Hematopoietic multipotent progenitor cell treated with erythropoietin and hydrocortisone succinate and interleukin-3 and kit ligand, for 15 days (in vitro differentiated cells): ENCODE data around the gene SMYD2.

Source experiments
- DNase-seq: peaks from one replicate; pipeline ENCODE4 v3.0.0-alpha.2; 2015; ENCODE audit warnings: low spot score

The SMYD2 gene

DNA sequence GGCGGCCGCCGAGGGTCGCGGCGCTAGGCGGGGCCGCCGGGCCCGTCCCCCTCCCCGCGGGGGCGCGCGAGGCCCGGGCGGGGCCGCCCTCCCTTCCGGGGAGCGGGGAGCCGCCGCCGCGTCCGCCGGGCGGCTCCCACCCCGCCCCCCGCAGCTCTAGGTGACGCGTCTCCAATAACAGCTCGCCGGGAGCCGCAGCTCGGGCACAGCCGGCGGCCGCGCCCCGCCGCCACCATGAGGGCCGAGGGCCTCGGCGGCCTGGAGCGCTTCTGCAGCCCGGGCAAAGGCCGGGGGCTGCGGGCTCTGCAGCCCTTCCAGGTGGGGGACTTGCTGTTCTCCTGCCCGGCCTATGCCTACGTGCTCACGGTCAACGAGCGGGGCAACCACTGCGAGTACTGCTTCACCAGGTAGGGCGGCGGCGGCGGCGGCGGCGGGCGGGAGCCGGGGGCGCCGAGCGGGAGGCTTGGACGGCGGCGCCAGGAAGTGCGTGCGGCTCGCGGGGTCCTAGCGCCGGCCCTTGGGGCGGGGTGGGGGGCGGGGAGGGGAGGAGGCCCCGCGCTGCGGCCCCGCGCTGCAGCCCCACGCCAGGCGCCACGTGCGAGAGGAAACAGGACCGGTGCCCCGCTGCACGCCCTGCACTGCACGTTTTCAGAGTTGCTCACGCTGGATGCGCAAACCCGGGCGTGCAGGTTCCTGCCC lies at the start of gene SMYD2:
Gene SMYD2 (plus strand): TSS at position 139 of the 699 bp plus-strand sequence. CDS start 96 bp downstream, at position 235.
- DNase-seq, result peak; percentile 45

- no peak for DNase-seq
Observed at GRCh38 chr1:214233856-214234634, 46.9 kb upstream of the SMYD2 start.

- no peak for DNase-seq
Observed at GRCh38 chr1:214234635-214235025, 46.3 kb upstream of the SMYD2 start.

GRCh38 chr1:214236477-214236876 lies 44.5 kb upstream of the SMYD2 start:
- no peak for DNase-seq

GRCh38 chr1:214241060-214241459 lies 39.9 kb upstream of the SMYD2 start:
- no peak for DNase-seq

- no peak for DNase-seq
Observed at GRCh38 chr1:214244252-214244651, 36.7 kb upstream of the SMYD2 start.

GRCh38 chr1:214244841-214245240 lies 36.1 kb upstream of the SMYD2 start:
- DNase-seq, result no peak

DNA sequence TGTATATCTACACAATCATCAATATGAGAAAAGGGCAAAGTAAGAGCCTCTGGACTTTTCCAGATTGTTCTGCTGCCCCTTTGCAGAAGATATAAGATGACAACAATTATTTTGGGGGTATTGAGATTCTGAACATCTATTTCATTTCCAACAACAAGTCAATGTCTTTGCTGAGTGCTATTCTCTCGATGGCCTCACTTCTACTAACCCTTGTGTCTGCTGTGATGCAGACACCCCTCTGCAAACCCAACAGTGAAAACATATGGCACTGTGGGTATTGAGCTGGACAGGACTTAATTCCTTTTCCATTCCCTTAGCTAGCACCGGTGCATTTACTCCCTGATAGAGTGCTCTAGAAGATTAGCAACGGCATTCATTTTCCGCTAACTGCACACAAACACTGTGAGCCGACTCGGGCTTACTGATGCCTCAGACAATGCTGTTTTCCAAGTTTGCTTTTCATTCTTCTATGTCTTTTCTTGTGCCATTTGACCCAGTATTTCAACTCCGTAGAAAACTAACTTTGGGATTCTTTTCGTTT lies 33.4 kb upstream of the SMYD2 start:
- DNase-seq, result no peak

DNA sequence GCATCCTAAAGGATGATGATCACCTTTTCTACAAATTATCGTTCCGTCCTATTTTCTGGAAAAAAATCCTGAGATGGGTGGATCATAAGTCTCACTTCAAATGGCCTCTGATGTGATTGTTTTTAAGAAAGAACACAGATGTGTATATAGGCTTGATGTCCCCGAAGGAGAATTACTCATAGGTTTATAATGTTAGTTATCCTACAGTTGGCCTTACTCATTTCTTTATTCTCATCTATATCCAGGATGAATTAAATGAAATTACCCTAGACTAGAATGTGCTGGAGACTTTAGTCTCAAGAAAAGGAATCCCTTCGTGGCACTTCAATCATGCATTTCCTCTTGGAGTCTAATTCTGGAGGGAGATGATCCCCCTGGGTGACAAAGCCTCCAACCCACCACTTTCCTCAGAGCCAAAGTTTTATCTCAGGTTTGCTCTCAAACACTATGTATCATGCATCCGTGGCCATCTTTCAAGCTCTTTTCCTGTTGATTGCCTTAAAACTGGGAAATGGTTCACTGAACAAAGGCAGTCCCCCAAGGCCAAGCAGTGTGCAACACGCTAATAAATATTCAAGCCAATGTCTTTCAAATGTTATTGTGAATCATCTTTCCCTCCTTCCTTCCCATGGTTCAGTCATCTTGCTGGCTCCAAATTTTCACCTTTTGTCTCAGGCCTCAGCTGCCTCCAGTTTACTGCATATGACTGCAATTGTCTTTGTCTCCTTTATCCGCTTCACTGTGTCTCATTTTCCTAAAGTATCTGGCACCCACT lies 32.5 kb upstream of the SMYD2 start:
- no peak for DNase-seq

GRCh38 chr1:214249651-214250050 lies 31.3 kb upstream of the SMYD2 start:
- no peak for DNase-seq

- DNase-seq, result no peak
Observed at GRCh38 chr1:214251354-214251753, 29.6 kb upstream of the SMYD2 start.

- DNase-seq, result no peak
Observed at GRCh38 chr1:214255509-214255908, 25.4 kb upstream of the SMYD2 start.

- DNase-seq, result no peak
Observed at GRCh38 chr1:214259353-214259977, 21.5 kb upstream of the SMYD2 start.

DNA sequence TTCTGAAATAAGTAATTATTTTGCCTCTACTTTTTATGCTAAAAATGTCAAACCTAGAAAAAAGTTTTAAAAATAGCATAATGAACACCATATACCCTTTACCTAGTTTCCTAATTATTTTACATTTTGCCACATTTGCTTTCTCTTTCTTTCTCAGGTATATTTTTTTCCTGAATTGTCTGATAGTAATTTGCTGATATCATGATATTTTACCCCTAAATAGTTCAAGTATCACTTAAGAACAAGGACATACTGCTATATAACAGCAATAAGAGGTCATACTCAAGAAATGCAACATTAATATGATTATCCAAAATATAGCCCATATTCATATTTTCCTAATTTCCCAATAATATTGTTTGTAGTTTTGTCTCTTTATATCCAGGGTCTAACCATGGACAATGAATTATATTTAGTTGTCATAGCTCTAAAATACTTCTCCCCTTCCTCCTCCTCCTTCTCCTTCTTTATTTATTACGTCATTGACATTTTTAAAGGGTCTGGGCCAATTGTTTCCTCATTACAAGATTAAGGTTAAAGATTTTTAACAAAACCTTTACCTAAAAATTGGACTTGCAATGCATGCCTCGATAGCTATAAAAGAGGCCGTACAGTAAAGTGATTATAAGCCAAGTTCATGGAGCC lies 20.3 kb upstream of the SMYD2 start:
- no peak for DNase-seq

DNA sequence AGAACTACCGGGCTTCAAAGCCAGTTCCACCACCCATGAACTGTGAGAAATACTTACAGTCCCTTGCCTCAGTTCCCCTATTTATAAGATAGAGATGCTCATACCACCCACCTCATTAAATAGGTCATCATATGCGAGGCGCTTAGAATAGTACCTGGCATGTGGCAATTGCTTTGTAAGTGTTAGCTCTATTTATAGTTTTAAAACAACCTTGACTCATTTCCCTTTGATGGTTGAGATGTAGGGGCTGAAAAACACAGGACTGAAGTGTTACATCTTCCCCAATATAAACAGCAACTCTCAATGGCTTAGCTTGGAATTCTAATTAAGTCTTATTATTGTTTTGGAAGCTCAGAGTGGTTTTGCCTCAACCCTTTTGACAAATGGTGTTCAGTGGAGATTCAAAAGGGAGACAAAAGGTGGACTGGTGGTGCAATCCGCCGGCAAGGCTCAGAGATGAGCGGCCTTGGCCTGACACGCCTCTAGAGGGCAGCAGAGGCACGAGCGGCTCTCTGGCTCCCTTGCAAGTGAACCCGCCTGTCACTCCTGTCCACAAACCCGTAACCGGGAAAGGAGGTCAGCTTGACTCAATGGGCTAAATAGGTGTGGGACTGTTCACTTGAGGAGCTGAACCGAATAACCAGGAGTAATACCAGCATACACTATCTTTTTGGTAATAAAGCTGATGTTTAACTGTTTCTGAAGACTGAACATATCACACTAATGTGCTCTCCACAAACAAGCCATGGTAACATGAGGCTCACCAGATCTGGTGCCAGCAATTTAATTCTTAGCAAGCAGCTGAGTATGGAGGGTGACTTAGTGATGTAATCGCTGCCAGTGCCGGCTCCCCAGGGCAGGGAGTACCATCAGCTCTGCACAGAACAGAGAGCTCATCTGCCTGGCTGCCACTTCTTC lies 19.5 kb upstream of the SMYD2 start:
- DNase-seq, result peak; percentile 55

DNA sequence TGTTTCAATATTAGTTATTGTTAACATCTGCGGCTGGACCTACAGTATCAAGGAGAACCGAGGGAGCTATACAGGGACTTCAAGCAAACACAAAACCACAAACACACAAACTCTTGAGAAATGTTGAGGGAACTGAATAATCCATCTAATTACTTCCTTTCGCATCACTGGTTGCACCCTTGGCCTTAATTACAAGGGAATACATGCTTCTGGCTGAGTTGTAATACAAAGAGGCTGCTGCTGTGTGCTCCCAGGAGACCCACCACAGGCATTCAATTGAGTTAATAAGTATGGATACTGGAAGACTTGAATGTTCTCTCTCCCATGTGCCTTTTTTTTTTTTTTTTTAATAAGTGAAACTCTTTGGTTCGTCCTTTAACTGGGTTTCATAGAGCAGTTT lies 16.8 kb upstream of the SMYD2 start:
- no peak for DNase-seq

DNA sequence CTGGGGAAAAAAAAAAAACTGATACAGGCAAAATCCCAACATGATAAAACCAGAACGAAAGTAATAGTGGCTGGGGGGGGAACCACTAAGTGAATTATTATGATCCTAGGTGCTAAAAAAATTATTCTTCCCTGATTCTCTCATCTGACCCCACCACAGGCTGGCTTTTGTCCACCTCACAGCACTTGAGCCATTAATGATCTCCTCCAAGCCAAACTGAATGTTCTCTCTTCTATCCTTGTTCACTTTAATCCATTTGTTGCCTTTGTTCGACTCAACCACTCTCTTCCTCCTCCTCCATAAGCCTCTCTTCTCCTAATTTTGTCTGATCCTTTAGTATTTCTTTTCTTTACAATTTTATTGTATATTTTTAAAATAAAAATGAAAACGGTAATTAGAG lies 16.0 kb upstream of the SMYD2 start:
- no peak for DNase-seq

GRCh38 chr1:214270097-214270650 lies 10.8 kb upstream of the SMYD2 start:
- no peak for DNase-seq

DNA sequence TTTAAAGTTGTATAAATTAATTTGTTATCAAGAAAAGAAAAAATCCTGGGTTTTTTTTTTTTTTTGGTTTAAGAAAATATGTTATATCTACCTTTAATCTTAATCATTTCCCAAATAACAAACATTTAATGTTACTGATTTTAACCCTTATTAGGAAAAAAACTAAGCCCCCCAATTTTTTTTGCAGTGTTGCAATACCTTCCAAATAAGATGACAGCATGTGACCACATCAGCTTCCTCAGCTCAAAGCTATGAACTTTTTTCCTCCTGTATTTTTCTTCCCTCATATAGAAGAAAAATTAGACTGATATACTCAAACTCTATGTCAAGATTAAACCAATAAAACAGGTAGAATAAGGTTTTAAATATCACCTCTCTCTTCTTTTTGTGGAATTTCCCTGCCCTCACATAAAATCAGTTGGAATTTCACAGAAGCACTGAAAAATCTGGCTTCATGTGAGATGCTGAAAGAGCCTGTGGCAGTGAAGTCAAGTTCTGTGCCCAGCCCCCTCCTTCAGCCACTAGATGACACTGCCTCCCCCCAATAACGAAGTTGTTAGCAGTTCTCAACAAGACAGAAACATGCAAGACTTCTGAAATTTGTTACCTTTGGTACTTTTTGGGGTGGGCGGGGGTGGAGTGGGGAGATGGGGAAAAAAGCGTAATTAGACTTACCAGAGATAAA lies 9.6 kb upstream of the SMYD2 start:
- DNase-seq, result no peak
